CD8-positive, alpha-beta memory T cell (primary cell): ENCODE results near the gene B3GNT7. TPM values are rescaled to one million over a fixed set of nuclear protein-coding genes. Genes with fewer than 3 reads are reported as not detected.

Source experiments
- CTCF ChIA-PET: fragments of 350-600 bp; sonication (Branson Sonifier 250); formaldehyde crosslinking; loops from one replicate; lab custom pipeline; 2021; ENCODE audit warnings: antibody characterized with exemption; lab: Charles Lee
- POLR2A ChIA-PET: fragments of 350-600 bp; sonication (Branson Sonifier 250); formaldehyde crosslinking; loops from one replicate; lab custom pipeline; 2021; ENCODE audit warnings: antibody characterized with exemption; lab: Charles Lee
- DNase-seq, 5 donors: peaks; one replicate each; pipeline versions ENCODE4 v3.0.0 to v3.0.0-alpha.2; 2020 to 2022; ENCODE audit warnings: mixed read lengths in 1 of 5
- H3K27ac ChIP-seq: one replicate; pipeline ENCODE4 v1.7.0; 2013; ENCODE audit warnings: low read depth, mild to moderate bottlenecking, low read length, moderate library complexity
- H3K27me3 ChIP-seq: 2 replicates; pipeline ENCODE4 v1.7.0; 2013; ENCODE audit warnings: low read length, mild to moderate bottlenecking; ENCODE audit not compliant: insufficient read depth, poor library complexity, severe bottlenecking
- H3K36me3 ChIP-seq: 2 replicates; pipeline ENCODE4 v1.7.0; 2013; ENCODE audit warnings: mild to moderate bottlenecking, low read length, moderate library complexity; ENCODE audit not compliant: insufficient read depth
- H3K4me1 ChIP-seq: 2 replicates; pipeline ENCODE4 v1.7.0; 2013; ENCODE audit warnings: mild to moderate bottlenecking, low read length, moderate library complexity; ENCODE audit not compliant: insufficient read depth
- H3K4me3 ChIP-seq: 2 replicates; pipeline ENCODE4 v1.7.0; 2013; ENCODE audit warnings: mild to moderate bottlenecking, low read length
- H3K9me3 ChIP-seq: 2 replicates; pipeline ENCODE4 v1.7.0; 2013; ENCODE audit warnings: mild to moderate bottlenecking, low read length
- H3K27ac Mint-ChIP-seq, 8 donors: one replicate each; pipeline ENCODE4 v1.8.0; 2020 to 2021; ENCODE audit warnings: mixed read lengths in 8 of 8, mild to moderate bottlenecking in 6 of 8, inconsistent platforms in 3 of 8, moderate library complexity in 3 of 8
- H3K27me3 Mint-ChIP-seq, 2 donors: one replicate each; pipeline ENCODE4 v1.8.0; 2020 to 2021; ENCODE audit warnings: mixed read lengths in 2 of 2, mild to moderate bottlenecking in 1 of 2, moderate library complexity in 1 of 2
- H3K36me3 Mint-ChIP-seq, 3 donors: one replicate each; pipeline ENCODE4 v1.8.0; 2020 to 2021; ENCODE audit warnings: mixed read lengths in 3 of 3, inconsistent platforms in 1 of 3, mild to moderate bottlenecking in 1 of 3
- H3K4me1 Mint-ChIP-seq, 3 donors: one replicate each; pipeline ENCODE4 v1.8.0; 2020 to 2021; ENCODE audit warnings: mixed read lengths in 3 of 3, inconsistent platforms in 1 of 3, mild to moderate bottlenecking in 1 of 3
- H3K4me3 Mint-ChIP-seq, 7 donors: one replicate each; pipeline ENCODE4 v1.8.0; 2020 to 2021; ENCODE audit warnings: mixed read lengths in 7 of 7, mild to moderate bottlenecking in 6 of 7, moderate library complexity in 4 of 7, inconsistent platforms in 2 of 7
- H3K9me3 Mint-ChIP-seq, 5 donors: one replicate each; pipeline ENCODE4 v1.8.0; 2020 to 2022; ENCODE audit warnings: mixed read lengths in 5 of 5, mild to moderate bottlenecking in 3 of 5, moderate library complexity in 2 of 5, inconsistent platforms in 1 of 5
- polyA plus RNA-seq: library from polyadenylated mRNA; unstranded; fragments of 300-500 nt; fragmentation: Illumina TruSeq; gene quantifications from one replicate; pipeline ENCODE4 v1.2.3, GENCODE V29; 2021
- total RNA-seq, 2 experiments: library from RNA; stranded (reverse); gene quantifications; one replicate each; pipeline ENCODE4 v1.2.3, GENCODE V29; 2021

The B3GNT7 gene
- total and polyA plus RNA-seq, 3 experiments from 2014 or later: 0.13 to 0.16 (median 0.14) TPM

DNA sequence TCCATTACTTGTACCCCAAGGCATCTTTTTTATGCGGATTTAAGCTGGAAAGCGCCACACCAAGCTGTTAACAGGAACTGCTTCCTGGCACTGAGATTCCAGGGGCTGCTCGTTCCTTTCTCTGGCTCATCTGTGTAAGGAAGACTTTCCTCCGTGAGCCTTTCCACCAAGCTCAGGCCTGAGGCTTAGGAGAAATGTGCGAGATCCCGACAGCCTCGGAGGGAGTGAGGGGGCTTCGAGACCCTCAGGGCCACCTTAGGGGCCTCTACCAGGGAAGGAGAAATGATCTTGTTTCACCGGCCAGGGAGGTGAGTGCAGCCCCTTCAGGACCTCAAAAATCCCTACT, 17.1 kb downstream of the B3GNT7 start:
- H3K27me3 Mint-ChIP-seq: peaks cover 26 to 48% of the 10 kb centered on the region in 2 donors
- Histone ChIP-seq H3K27me3 (peaks cover 15% of the 10 kb centered on the region), H3K36me3 (no peaks in the 10 kb centered on the region), H3K4me3 (no peak overlapping the region), H3K4me1 (peaks cover 12% of the 10 kb centered on the region), H3K27ac (no peak overlapping the region), H3K9me3 (no peaks in the 10 kb centered on the region)
- H3K36me3 Mint-ChIP-seq: peaks cover 0 to 6% (median 0%) of the 10 kb centered on the region in 3 donors
- DNase-seq: no peak
- peaks cover 3 to 15% (median 7%) of the 10 kb centered on the region in 5 donors for H3K9me3 Mint-ChIP-seq
- peak overlapping the region in 4 of 7 donors; percentile 54 to 69 (median 62) for H3K4me3 Mint-ChIP-seq
- ChIA-PET CTCF (interaction anchor here (0.7 to 2.9 kb wide), 8 partner anchors 9 to 309 kb away, joined by 3 to 9 read pairs (median 4); no protein-coding TSS in a partner anchor), POLR2A (no interaction called here)
- H3K27ac Mint-ChIP-seq: peak overlapping the region in 1 of 8 donors; percentile 42
- peaks cover 2 to 8% (median 5%) of the 10 kb centered on the region in 3 donors for H3K4me1 Mint-ChIP-seq

GRCh38 chr2:231413456-231413855, 17.9 kb downstream of the B3GNT7 start:
- Mint-ChIP-seq H3K27me3 (peaks cover 29 to 49% of the 10 kb centered on the region in 2 donors), H3K4me3 (no peak overlapping the region), H3K4me1 (peaks cover 2 to 8% (median 5%) of the 10 kb centered on the region in 3 donors), H3K27ac (no peak overlapping the region), H3K36me3 (peaks cover 0 to 6% (median 0%) of the 10 kb centered on the region in 3 donors), H3K9me3 (peaks cover 3 to 15% (median 7%) of the 10 kb centered on the region in 5 donors)
- ChIA-PET POLR2A (no interaction called here), CTCF (interaction anchor here (1.5 to 2.9 kb wide), 2 partner anchors 12 to 185 kb away, joined by 4 to 9 read pairs; no protein-coding TSS in a partner anchor)
- no peak overlapping the region for H3K27ac ChIP-seq
- peaks cover 15% of the 10 kb centered on the region for H3K27me3 ChIP-seq
- no peaks in the 10 kb centered on the region for H3K36me3 ChIP-seq
- DNase-seq: no peak
- H3K4me3 ChIP-seq: no peak overlapping the region
- H3K4me1 ChIP-seq: peaks cover 12% of the 10 kb centered on the region
- H3K9me3 ChIP-seq: no peaks in the 10 kb centered on the region

DNA sequence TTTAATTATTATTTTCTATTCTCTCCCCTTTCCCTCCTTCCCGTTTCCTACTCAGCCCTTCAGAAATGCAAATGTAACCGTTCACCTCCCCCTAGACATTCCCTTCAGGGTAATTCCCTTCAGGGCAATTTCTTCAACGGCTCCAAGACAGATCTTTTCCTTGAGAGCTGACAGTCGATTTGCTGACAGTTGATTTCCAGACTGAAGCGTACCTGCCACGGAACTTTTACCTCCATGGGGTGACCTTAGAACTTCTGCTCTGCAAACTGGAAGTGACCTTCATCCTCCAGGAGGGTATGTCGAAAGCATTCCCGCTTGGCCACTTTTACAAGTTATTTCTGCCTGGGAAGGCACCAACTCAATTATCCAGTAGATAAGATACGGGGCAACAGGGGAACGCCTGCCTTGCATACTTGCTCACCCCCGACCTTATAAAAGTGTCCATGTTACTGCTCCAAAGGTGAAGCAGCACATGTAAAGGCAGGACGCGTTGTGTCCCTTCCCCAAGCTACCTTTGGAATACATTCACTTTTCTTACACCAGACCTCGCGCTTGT, 18.5 kb downstream of the B3GNT7 start:
- Mint-ChIP-seq H3K27me3 (peaks cover 29 to 52% of the 10 kb centered on the region in 2 donors), H3K4me3 (peak overlapping the region in 1 of 7 donors; percentile 3), H3K4me1 (peaks cover 2 to 8% (median 5%) of the 10 kb centered on the region in 3 donors), H3K27ac (no peak overlapping the region), H3K36me3 (peaks cover 0 to 6% (median 0%) of the 10 kb centered on the region in 3 donors), H3K9me3 (peaks cover 3 to 15% (median 7%) of the 10 kb centered on the region in 5 donors)
- H3K4me3 ChIP-seq: no peak overlapping the region
- DNase-seq: no peak
- no peak overlapping the region for H3K27ac ChIP-seq
- POLR2A ChIA-PET: no interaction called here
- H3K4me1 ChIP-seq: peaks cover 12% of the 10 kb centered on the region
- peaks cover 15% of the 10 kb centered on the region for H3K27me3 ChIP-seq
- no peaks in the 10 kb centered on the region for H3K9me3 ChIP-seq
- no peaks in the 10 kb centered on the region for H3K36me3 ChIP-seq
- CTCF ChIA-PET: interaction anchor here (1.5 to 2.9 kb wide), 2 partner anchors 12 to 186 kb away, joined by 4 to 9 read pairs; no protein-coding TSS in a partner anchor

GRCh38 chr2:231415029-231415428, 19.5 kb downstream of the B3GNT7 start:
- peaks cover 3 to 15% (median 7%) of the 10 kb centered on the region in 5 donors for H3K9me3 Mint-ChIP-seq

DNA sequence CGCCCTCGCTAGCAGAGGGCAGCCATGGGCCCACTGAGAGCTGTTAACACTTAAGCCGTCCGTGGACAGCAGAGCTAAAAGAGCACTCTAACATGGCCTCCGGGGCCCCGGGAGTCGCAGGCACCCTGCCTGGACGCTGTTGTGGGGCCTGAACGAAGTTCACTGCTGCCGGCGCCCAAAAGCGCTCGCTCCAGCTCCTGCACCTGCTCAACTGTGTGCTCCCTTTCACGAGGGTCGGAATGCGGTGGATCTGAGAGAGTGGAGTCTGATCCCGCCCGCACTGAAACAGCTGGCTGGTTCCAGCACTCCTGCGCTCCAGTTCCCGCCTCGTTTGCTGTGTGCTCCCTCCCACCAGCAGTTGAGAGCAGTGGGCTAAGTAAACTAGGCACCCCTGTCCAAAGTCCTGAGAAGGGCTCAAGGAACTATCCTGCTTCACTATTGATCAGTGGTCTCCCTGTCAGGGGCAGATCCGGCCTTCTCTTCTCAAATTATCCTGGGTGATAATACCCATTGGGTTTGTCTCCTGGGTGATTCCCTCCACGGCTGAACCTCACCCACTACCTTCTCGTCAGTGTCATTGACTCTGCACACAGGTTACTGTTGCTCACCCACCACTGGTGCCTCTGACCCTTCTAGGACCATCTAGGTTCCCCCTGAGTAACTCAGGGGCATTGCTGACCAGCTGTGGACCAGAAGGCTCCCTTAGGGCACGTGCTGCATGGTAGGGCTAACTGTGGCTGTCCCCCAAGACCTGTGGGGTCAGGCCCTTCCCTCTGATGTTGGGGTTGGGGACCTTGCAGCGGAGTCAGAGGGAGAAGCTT, 23.5 kb downstream of the B3GNT7 start:
- ChIA-PET POLR2A (no interaction called here), CTCF (interaction anchor here (0.5 to 1.3 kb wide), 3 partner anchors 13 to 33 kb away, joined by 3 to 4 read pairs (median 3); no protein-coding TSS in a partner anchor)
- H3K36me3 ChIP-seq: no peaks in the 10 kb centered on the region
- H3K27ac Mint-ChIP-seq: peak overlapping the region in 1 of 8 donors; percentile 93
- no peaks in the 10 kb centered on the region for H3K36me3 Mint-ChIP-seq
- H3K9me3 ChIP-seq: no peaks in the 10 kb centered on the region
- H3K9me3 Mint-ChIP-seq: no peaks in the 10 kb centered on the region
- H3K27me3 ChIP-seq: peaks cover 4% of the 10 kb centered on the region
- peaks cover 3 to 18% of the 10 kb centered on the region in 2 donors for H3K27me3 Mint-ChIP-seq
- DNase-seq: no peak
- no peak overlapping the region for H3K4me3 ChIP-seq
- H3K27ac ChIP-seq: no peak overlapping the region
- H3K4me1 ChIP-seq: no peaks in the 10 kb centered on the region
- no peak overlapping the region for H3K4me3 Mint-ChIP-seq
- H3K4me1 Mint-ChIP-seq: no peaks in the 10 kb centered on the region

More at GRCh38 chr2:231415029-231415428, 19.5 kb downstream of the B3GNT7 start:
- H3K36me3 Mint-ChIP-seq: peaks cover 0 to 6% (median 0%) of the 10 kb centered on the region in 3 donors
- peaks cover 25 to 51% of the 10 kb centered on the region in 2 donors for H3K27me3 Mint-ChIP-seq
- peaks cover 12% of the 10 kb centered on the region for H3K4me1 ChIP-seq
- ChIA-PET CTCF (interaction anchor here (1.2 kb wide), 1 partner anchor 10 kb away, joined by 3 read pairs; no protein-coding TSS in a partner anchor), POLR2A (no interaction called here)
- H3K9me3 ChIP-seq: no peaks in the 10 kb centered on the region
- peak overlapping the region in 2 of 8 donors; percentile 39 to 60 for H3K27ac Mint-ChIP-seq
- H3K27ac ChIP-seq: no peak overlapping the region
- DNase-seq: no peak
- peaks cover 15% of the 10 kb centered on the region for H3K27me3 ChIP-seq
- no peak overlapping the region for H3K4me3 Mint-ChIP-seq
- no peak overlapping the region for H3K4me3 ChIP-seq
- H3K36me3 ChIP-seq: no peaks in the 10 kb centered on the region
- peaks cover 2 to 8% (median 5%) of the 10 kb centered on the region in 3 donors for H3K4me1 Mint-ChIP-seq

GRCh38 chr2:231421051-231421580, 25.6 kb downstream of the B3GNT7 start:
- H3K36me3 Mint-ChIP-seq: no peaks in the 10 kb centered on the region
- Histone ChIP-seq H3K27me3 (no peaks in the 10 kb centered on the region), H3K4me1 (peaks cover under 1% of the 10 kb centered on the region), H3K27ac (no peak overlapping the region), H3K4me3 (no peak overlapping the region), H3K9me3 (no peaks in the 10 kb centered on the region), H3K36me3 (no peaks in the 10 kb centered on the region)
- peaks cover 3 to 4% of the 10 kb centered on the region in 2 donors for H3K27me3 Mint-ChIP-seq
- peak overlapping the region in 1 of 8 donors; percentile 30 for H3K27ac Mint-ChIP-seq
- ChIA-PET POLR2A (interaction anchor here (0.7 kb wide), 1 partner anchor 1322 kb away, joined by 3 read pairs; no protein-coding TSS in a partner anchor), CTCF (interaction anchor here (0.7 to 1.4 kb wide), 3 partner anchors 9 to 48 kb away, joined by 4 read pairs; no protein-coding TSS in a partner anchor)
- H3K4me1 Mint-ChIP-seq: peaks cover 4 to 12% (median 10%) of the 10 kb centered on the region in 3 donors
- no peaks in the 10 kb centered on the region for H3K9me3 Mint-ChIP-seq
- H3K4me3 Mint-ChIP-seq: no peak overlapping the region
- no peak for DNase-seq

DNA sequence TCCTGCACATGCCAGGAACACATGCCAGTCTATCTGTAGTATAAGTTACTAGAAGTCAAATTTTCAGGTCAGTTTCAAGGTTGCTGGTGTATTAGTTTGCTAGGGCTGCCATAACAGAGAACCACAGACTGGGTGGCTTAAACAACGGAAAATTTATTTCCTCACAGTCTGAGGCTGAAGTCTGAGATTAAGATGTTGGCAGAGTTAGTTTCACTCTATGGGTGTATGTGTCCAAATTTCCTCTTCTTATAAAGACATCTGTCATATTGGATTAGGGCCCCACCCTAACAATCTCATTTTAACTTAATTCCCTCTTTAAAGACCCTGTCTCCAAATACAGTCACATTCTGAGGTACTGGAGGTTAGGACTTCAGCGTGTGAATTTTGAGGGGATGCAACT, 26.5 kb downstream of the B3GNT7 start:
- H3K4me3 Mint-ChIP-seq: no peak overlapping the region
- CTCF ChIA-PET: interaction anchor here (1.3 kb wide), 1 partner anchor 10 kb away, joined by 4 read pairs; no protein-coding TSS in a partner anchor
- DNase-seq: no peak

More for the DNA sequence above, 26.5 kb downstream of the B3GNT7 start:
- Histone ChIP-seq H3K9me3 (no peaks in the 10 kb centered on the region), H3K36me3 (no peaks in the 10 kb centered on the region), H3K27ac (no peak overlapping the region), H3K4me1 (peaks cover 10% of the 10 kb centered on the region), H3K27me3 (no peaks in the 10 kb centered on the region), H3K4me3 (no peak overlapping the region)
- Mint-ChIP-seq H3K27ac (peak overlapping the region in 1 of 8 donors; percentile 11), H3K27me3 (peaks cover 3 to 4% of the 10 kb centered on the region in 2 donors), H3K4me1 (peaks cover 13 to 21% (median 20%) of the 10 kb centered on the region in 3 donors), H3K36me3 (no peaks in the 10 kb centered on the region), H3K9me3 (no peaks in the 10 kb centered on the region)
- POLR2A ChIA-PET: no interaction called here
